ENCODE results near the gene LARGE1.

Gene LARGE1

DNA sequence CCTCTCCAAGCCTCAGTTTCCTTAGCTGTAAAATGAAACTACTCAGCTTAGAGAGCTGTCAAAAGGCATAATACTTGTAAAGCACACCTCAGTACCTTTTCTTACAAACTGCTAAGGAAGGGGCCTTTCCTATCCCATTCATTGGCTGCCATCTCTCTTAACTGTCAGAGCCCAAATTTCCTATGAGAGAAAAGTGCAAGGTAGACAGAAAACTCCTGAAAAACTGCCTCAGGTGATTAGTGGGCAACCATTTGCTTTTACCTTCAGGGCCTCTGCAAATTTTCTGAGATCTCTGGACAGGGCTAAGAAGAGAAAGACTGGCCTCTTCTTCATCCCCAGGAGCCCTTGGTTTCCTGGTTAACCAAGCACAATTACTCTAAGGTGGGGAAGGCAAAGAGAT, 13.8 kb downstream of the LARGE1 start:
- Histone ChIP-seq H3K27me3 (replicated peaks in 2 of 5; ENCODE audit: control insufficient read depth in 4 of 5, insufficient read depth in 5 of 5, low read length in 4 of 5) (no peaks in the 10 kb centered on the region), H3K9me3 (ENCODE audit: control extremely low read depth in 1 of 5, control insufficient read depth in 4 of 5, insufficient read depth in 2 of 5, low read depth in 1 of 5, low read length in 4 of 5) (peaks cover 0 to 3% (median 0%) of the 10 kb centered on the region in 5 experiments), H3K4me3 (ENCODE audit: control insufficient read depth in 1 of 7, extremely low read depth in 1 of 7, insufficient read depth in 4 of 7, low read depth in 2 of 7, low read length in 6 of 7) (no peak overlapping the region), H3K27ac (ENCODE audit: insufficient read depth in 1 of 2, low read depth in 1 of 2, low read length in 2 of 2, poor library complexity in 1 of 2, severe bottlenecking in 2 of 2) (no peak overlapping the region), H3K4me1 (ENCODE audit: control extremely low read depth in 1 of 4, control insufficient read depth in 4 of 4, insufficient read depth in 4 of 4, low read length in 3 of 4) (no peaks in the 10 kb centered on the region), H3K36me3 (ENCODE audit: control insufficient read depth in 4 of 4, insufficient read depth in 4 of 4, low read length in 3 of 4) (no peaks in the 10 kb centered on the region)
- no peak for DNase-seq
- ChIA-PET CTCF (no interaction called here), POLR2A (no interaction called here)

DNA sequence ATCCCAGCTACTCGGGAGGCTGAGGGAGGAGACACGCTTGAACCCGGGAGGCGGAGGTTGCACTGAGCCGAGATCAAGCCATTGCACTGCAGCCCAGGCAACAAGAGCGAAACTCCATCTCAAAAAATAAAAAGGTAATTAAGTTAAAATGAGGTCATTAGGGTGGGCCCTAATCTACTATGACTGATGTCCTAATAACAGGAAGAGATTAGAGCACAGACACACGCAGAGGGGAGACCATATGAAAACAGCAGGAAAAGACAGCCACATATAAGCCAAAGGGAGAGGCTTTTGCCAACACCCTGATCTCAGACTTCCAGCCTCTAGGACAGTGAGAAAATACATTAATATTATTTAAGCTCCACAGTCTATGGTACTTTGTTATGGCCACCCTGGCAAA, 17.3 kb downstream of the LARGE1 start:
- no peak for DNase-seq
- ChIA-PET CTCF (no interaction called here), POLR2A (no interaction called here)
- H3K36me3 ChIP-seq (ENCODE audit: control insufficient read depth in 4 of 4, insufficient read depth in 4 of 4, low read length in 3 of 4) = no peaks in the 10 kb centered on the region
- H3K27me3 ChIP-seq (replicated peaks in 2 of 5; ENCODE audit: control insufficient read depth in 4 of 5, insufficient read depth in 5 of 5, low read length in 4 of 5) = no peaks in the 10 kb centered on the region
- 61% methylated on average over 4 of the region's 7 CpGs for WGBS (ENCODE audit: insufficient coverage)
- H3K27ac ChIP-seq (ENCODE audit: insufficient read depth in 1 of 2, low read depth in 1 of 2, low read length in 2 of 2, poor library complexity in 1 of 2, severe bottlenecking in 2 of 2) = no peak overlapping the region
- H3K4me3 ChIP-seq (ENCODE audit: control insufficient read depth in 1 of 7, extremely low read depth in 1 of 7, insufficient read depth in 4 of 7, low read depth in 2 of 7, low read length in 6 of 7) = no peak overlapping the region
- peaks cover 0 to 3% (median 0%) of the 10 kb centered on the region in 5 experiments for H3K9me3 ChIP-seq (ENCODE audit: control extremely low read depth in 1 of 5, control insufficient read depth in 4 of 5, insufficient read depth in 2 of 5, low read depth in 1 of 5, low read length in 4 of 5)
- no peaks in the 10 kb centered on the region for H3K4me1 ChIP-seq (ENCODE audit: control extremely low read depth in 1 of 4, control insufficient read depth in 4 of 4, insufficient read depth in 4 of 4, low read length in 3 of 4)

DNA sequence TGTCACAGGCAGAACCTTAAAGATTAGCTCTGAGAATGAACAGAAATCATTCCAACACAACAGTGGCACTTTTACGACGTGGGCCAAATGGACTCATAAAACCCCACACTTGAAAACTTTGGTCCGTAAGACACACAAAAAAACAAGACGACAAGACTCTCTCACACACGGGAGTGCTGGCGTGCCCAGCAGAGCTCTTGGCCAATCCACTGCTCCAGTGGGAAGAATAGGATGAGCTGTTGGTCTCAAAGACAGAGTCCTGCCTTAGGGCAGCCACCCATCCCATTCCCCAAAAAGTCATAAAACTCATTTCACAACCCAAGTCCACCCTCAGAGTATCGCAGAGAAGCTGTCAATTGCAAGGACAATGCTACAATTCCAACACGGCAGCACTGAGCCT, 18.2 kb downstream of the LARGE1 start:
- no peak overlapping the region for H3K4me3 ChIP-seq (ENCODE audit: control insufficient read depth in 1 of 7, extremely low read depth in 1 of 7, insufficient read depth in 4 of 7, low read depth in 2 of 7, low read length in 6 of 7)
- H3K36me3 ChIP-seq (ENCODE audit: control insufficient read depth in 4 of 4, insufficient read depth in 4 of 4, low read length in 3 of 4) = no peaks in the 10 kb centered on the region
- CTCF ChIA-PET = no interaction called here
- H3K9me3 ChIP-seq (ENCODE audit: control extremely low read depth in 1 of 5, control insufficient read depth in 4 of 5, insufficient read depth in 2 of 5, low read depth in 1 of 5, low read length in 4 of 5) = peaks cover 0 to 3% (median 0%) of the 10 kb centered on the region in 5 experiments
- no peaks in the 10 kb centered on the region for H3K4me1 ChIP-seq (ENCODE audit: control extremely low read depth in 1 of 4, control insufficient read depth in 4 of 4, insufficient read depth in 4 of 4, low read length in 3 of 4)
- DNase-seq = no peak
- POLR2A ChIA-PET = no interaction called here
- WGBS (ENCODE audit: insufficient coverage) = 100% methylated on average over 5 of the region's 8 CpGs
- no peaks in the 10 kb centered on the region for H3K27me3 ChIP-seq (replicated peaks in 2 of 5; ENCODE audit: control insufficient read depth in 4 of 5, insufficient read depth in 5 of 5, low read length in 4 of 5)
- no peak overlapping the region for H3K27ac ChIP-seq (ENCODE audit: insufficient read depth in 1 of 2, low read depth in 1 of 2, low read length in 2 of 2, poor library complexity in 1 of 2, severe bottlenecking in 2 of 2)

DNA sequence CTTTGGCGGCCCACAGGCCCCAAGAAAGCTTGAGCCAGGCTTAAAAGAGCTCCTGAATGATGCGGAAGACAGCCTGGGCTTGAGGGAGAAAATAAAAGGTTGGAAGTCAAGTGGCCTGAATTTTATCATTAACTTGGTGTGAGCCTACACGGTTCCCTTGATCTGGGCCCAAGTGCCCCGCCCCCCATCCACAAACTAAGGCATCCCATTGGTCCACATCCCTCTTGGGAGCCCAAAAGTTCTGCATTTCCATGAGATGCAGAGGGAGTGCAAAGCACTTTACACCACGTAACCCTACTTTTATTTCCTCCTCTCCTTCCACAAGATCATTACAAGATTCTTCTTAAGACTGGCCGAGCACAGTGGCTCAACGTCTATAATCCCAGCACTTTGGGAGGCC, 22.2 kb downstream of the LARGE1 start:
- Histone ChIP-seq H3K4me1 (ENCODE audit: control extremely low read depth in 1 of 4, control insufficient read depth in 4 of 4, insufficient read depth in 4 of 4, low read length in 3 of 4) (no peaks in the 10 kb centered on the region), H3K4me3 (ENCODE audit: control insufficient read depth in 1 of 7, extremely low read depth in 1 of 7, insufficient read depth in 4 of 7, low read depth in 2 of 7, low read length in 6 of 7) (no peak overlapping the region), H3K27ac (ENCODE audit: insufficient read depth in 1 of 2, low read depth in 1 of 2, low read length in 2 of 2, poor library complexity in 1 of 2, severe bottlenecking in 2 of 2) (no peak overlapping the region), H3K27me3 (replicated peaks in 2 of 5; ENCODE audit: control insufficient read depth in 4 of 5, insufficient read depth in 5 of 5, low read length in 4 of 5) (no peaks in the 10 kb centered on the region), H3K9me3 (ENCODE audit: control extremely low read depth in 1 of 5, control insufficient read depth in 4 of 5, insufficient read depth in 2 of 5, low read depth in 1 of 5, low read length in 4 of 5) (peaks cover 0 to 10% (median 3%) of the 10 kb centered on the region in 5 experiments), H3K36me3 (ENCODE audit: control insufficient read depth in 4 of 4, insufficient read depth in 4 of 4, low read length in 3 of 4) (no peaks in the 10 kb centered on the region)
- no peak for DNase-seq
- WGBS (ENCODE audit: insufficient coverage) = 94% methylated on average over 7 of the region's 7 CpGs
- POLR2A ChIA-PET = no interaction called here
- CTCF ChIA-PET = no interaction called here

DNA sequence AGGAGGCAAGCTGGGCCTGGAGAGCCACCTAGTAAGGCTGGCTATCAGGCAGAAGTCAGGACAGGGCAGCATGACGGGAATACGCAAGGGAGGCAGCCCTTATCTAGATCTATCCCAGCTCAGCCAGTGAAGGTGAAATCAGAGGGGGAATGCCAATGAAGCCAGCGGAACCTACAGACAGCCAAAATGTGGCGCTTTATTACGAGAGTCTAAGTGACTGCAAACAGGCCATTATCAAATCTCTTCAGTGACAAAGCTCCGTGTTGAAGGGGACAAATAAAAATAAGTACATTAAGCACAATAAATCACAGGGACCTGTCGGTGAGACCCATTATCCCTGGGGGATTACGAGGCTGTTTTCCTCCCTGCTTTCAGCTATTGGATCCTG, 22.8 kb downstream of the LARGE1 start:
- no peak for DNase-seq
- H3K27me3 ChIP-seq (replicated peaks in 2 of 5; ENCODE audit: control insufficient read depth in 4 of 5, insufficient read depth in 5 of 5, low read length in 4 of 5) = no peaks in the 10 kb centered on the region
- H3K4me1 ChIP-seq (ENCODE audit: control extremely low read depth in 1 of 4, control insufficient read depth in 4 of 4, insufficient read depth in 4 of 4, low read length in 3 of 4) = no peaks in the 10 kb centered on the region
- POLR2A ChIA-PET = no interaction called here
- H3K36me3 ChIP-seq (ENCODE audit: control insufficient read depth in 4 of 4, insufficient read depth in 4 of 4, low read length in 3 of 4) = no peaks in the 10 kb centered on the region
- CTCF ChIA-PET = no interaction called here
- no peak overlapping the region for H3K4me3 ChIP-seq (ENCODE audit: control insufficient read depth in 1 of 7, extremely low read depth in 1 of 7, insufficient read depth in 4 of 7, low read depth in 2 of 7, low read length in 6 of 7)
- H3K9me3 ChIP-seq (ENCODE audit: control extremely low read depth in 1 of 5, control insufficient read depth in 4 of 5, insufficient read depth in 2 of 5, low read depth in 1 of 5, low read length in 4 of 5) = peaks cover 0 to 10% (median 3%) of the 10 kb centered on the region in 5 experiments
- 95% methylated on average over 6 of the region's 8 CpGs for WGBS (ENCODE audit: insufficient coverage)
- H3K27ac ChIP-seq (ENCODE audit: insufficient read depth in 1 of 2, low read depth in 1 of 2, low read length in 2 of 2, poor library complexity in 1 of 2, severe bottlenecking in 2 of 2) = no peak overlapping the region

DNA sequence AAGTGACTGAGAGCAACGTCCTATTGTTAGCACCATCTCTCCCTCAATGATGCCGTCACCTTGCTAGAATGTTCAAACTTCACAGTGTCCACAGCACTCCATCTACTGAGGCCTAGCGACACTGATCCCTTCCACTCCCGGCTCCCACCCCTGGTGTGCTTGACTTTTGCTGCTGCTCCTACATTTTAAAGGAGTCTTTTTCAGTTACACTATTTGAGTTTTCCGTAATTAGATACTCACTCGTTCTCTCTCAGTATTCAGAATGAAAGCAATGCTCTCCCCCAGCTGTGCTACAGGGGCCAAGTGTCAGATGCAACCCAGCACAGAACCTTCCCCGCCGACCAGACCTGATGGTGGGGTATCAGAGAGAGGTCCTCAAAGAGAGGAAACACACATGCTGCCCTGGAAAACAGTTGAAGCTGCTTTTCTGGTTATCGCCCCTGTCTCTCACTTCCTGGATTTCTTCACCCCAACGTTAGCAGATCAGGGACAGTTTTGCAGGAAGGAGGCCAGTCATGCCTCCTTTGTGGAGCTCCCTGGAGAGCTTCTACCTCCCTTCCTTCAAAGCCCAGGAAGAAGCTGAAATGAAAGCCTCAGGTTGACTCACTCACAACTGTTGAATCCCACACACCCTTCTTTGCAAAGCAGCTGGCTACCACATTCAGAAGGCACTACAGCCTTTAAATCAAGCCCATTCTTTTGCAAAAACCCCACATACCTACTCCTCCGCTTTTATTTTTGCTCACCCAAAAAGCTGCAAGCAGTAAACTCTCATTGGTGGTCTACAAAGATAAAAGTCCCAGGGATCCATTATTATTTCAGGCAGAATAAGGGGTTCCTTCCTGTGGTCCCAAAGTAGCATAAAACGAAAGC, 23.5 kb downstream of the LARGE1 start:
- Histone ChIP-seq H3K36me3 (ENCODE audit: control insufficient read depth in 4 of 4, insufficient read depth in 4 of 4, low read length in 3 of 4) (no peaks in the 10 kb centered on the region), H3K4me1 (ENCODE audit: control extremely low read depth in 1 of 4, control insufficient read depth in 4 of 4, insufficient read depth in 4 of 4, low read length in 3 of 4) (no peaks in the 10 kb centered on the region), H3K9me3 (ENCODE audit: control extremely low read depth in 1 of 5, control insufficient read depth in 4 of 5, insufficient read depth in 2 of 5, low read depth in 1 of 5, low read length in 4 of 5) (peaks cover 0 to 10% (median 3%) of the 10 kb centered on the region in 5 experiments), H3K27me3 (replicated peaks in 2 of 5; ENCODE audit: control insufficient read depth in 4 of 5, insufficient read depth in 5 of 5, low read length in 4 of 5) (no peaks in the 10 kb centered on the region), H3K27ac (ENCODE audit: insufficient read depth in 1 of 2, low read depth in 1 of 2, low read length in 2 of 2, poor library complexity in 1 of 2, severe bottlenecking in 2 of 2) (no peak overlapping the region), H3K4me3 (ENCODE audit: control insufficient read depth in 1 of 7, extremely low read depth in 1 of 7, insufficient read depth in 4 of 7, low read depth in 2 of 7, low read length in 6 of 7) (no peak overlapping the region)
- CTCF ChIA-PET = no interaction called here
- POLR2A ChIA-PET = no interaction called here
- 79% methylated on average over 9 of the region's 12 CpGs for WGBS (ENCODE audit: insufficient coverage)
- DNase-seq = no peak

DNA sequence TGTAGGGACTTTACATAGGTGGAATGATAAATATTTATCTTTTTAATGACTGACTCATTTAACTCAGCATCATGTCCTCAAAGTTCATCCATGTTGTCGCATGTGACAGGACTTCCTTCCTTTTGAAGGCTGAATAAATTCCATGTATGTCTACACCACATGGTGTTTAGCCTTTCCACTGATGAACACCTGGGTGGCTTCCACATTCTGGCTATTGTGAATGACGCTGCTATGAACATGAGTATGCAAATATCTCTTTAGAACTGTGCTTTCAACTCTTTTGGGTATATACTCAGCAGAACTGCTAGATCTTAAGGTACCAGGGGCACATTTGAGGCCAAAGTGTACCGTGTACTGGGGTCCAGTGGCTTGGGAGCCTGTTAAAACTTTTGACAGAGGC, 24.1 kb downstream of the LARGE1 start:
- Histone ChIP-seq H3K27me3 (replicated peaks in 2 of 5; ENCODE audit: control insufficient read depth in 4 of 5, insufficient read depth in 5 of 5, low read length in 4 of 5) (no peaks in the 10 kb centered on the region), H3K4me3 (ENCODE audit: control insufficient read depth in 1 of 7, extremely low read depth in 1 of 7, insufficient read depth in 4 of 7, low read depth in 2 of 7, low read length in 6 of 7) (no peak overlapping the region), H3K27ac (ENCODE audit: insufficient read depth in 1 of 2, low read depth in 1 of 2, low read length in 2 of 2, poor library complexity in 1 of 2, severe bottlenecking in 2 of 2) (no peak overlapping the region), H3K4me1 (ENCODE audit: control extremely low read depth in 1 of 4, control insufficient read depth in 4 of 4, insufficient read depth in 4 of 4, low read length in 3 of 4) (no peaks in the 10 kb centered on the region), H3K9me3 (ENCODE audit: control extremely low read depth in 1 of 5, control insufficient read depth in 4 of 5, insufficient read depth in 2 of 5, low read depth in 1 of 5, low read length in 4 of 5) (peaks cover 0 to 10% (median 3%) of the 10 kb centered on the region in 5 experiments), H3K36me3 (ENCODE audit: control insufficient read depth in 4 of 4, insufficient read depth in 4 of 4, low read length in 3 of 4) (no peaks in the 10 kb centered on the region)
- no peak for DNase-seq
- POLR2A ChIA-PET = no interaction called here
- CTCF ChIA-PET = no interaction called here
- WGBS (ENCODE audit: insufficient coverage) = 100% methylated on average over 3 of the region's 3 CpGs
